ENCODE results near the gene MCM3AP. TPM values are rescaled to one million over a fixed set of nuclear protein-coding genes. Genes with fewer than 3 reads are reported as not detected.

Gene MCM3AP
- total RNA-seq, 1 donor from 2014 or later, result 58.8 TPM

DNA sequence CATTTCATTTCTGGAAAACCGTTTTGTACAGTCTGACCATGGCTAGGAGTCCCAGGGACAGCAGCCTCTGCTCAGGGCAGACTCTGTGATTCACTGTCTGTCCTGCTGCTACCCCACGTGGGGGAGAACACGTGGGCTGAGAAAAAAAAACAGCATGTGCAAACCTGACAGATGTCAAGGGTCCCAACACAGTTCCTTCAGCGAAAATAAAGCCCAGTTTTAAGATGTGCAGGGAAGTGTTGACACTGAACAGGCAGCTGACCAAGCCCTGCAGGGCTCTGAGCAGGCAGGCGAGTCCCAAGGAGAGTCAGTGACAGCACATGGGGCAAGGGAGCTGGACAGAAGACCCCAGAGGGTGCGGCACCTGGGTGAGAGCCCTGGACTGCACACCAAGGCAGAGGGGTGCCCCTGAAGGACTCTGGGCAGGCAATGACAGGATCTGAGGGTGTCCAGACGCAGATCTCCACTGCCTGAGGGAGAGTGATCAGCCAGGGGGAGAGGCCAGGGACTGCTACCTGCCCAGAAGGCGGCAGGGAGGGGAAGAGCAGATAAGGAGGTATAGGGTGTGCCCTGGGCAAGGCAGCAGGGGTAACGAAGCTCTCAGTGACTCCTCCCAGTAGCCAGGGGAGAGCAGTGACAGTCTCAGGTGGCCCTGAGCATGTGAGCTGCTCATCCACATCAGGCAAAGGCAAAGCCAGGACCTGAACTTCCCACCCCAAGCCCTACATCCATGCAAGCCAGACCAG is 96.0 kb downstream of the MCM3AP start:
- Histone ChIP-seq H3K4me1 (peaks cover 60% of the 10 kb centered on the region), H3K36me3 (peaks cover 36% of the 10 kb centered on the region), H3K27me3 (ENCODE audit: low read depth) (no peaks in the 10 kb centered on the region), H3K9me3 (replicated peaks) (no peaks in the 10 kb centered on the region), H3K4me3 (no peak overlapping the region), H3K27ac (replicated peaks) (peak overlapping the region; percentile 96)
- intact Hi-C loops (cut with micrococcal nuclease), result no loop called here
- TF ChIP-seq, protein P1, sequence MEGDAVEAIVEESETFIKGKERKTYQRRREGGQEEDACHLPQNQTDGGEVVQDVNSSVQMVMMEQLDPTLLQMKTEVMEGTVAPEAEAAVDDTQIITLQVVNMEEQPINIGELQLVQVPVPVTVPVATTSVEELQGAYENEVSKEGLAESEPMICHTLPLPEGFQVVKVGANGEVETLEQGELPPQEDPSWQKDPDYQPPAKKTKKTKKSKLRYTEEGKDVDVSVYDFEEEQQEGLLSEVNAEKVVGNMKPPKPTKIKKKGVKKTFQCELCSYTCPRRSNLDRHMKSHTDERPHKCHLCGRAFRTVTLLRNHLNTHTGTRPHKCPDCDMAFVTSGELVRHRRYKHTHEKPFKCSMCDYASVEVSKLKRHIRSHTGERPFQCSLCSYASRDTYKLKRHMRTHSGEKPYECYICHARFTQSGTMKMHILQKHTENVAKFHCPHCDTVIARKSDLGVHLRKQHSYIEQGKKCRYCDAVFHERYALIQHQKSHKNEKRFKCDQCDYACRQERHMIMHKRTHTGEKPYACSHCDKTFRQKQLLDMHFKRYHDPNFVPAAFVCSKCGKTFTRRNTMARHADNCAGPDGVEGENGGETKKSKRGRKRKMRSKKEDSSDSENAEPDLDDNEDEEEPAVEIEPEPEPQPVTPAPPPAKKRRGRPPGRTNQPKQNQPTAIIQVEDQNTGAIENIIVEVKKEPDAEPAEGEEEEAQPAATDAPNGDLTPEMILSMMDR (IDR thresholded peaks at IDR 0.05; ENCODE audit: borderline replicate concordance), result no peak
- no peak for DNase-seq

DNA sequence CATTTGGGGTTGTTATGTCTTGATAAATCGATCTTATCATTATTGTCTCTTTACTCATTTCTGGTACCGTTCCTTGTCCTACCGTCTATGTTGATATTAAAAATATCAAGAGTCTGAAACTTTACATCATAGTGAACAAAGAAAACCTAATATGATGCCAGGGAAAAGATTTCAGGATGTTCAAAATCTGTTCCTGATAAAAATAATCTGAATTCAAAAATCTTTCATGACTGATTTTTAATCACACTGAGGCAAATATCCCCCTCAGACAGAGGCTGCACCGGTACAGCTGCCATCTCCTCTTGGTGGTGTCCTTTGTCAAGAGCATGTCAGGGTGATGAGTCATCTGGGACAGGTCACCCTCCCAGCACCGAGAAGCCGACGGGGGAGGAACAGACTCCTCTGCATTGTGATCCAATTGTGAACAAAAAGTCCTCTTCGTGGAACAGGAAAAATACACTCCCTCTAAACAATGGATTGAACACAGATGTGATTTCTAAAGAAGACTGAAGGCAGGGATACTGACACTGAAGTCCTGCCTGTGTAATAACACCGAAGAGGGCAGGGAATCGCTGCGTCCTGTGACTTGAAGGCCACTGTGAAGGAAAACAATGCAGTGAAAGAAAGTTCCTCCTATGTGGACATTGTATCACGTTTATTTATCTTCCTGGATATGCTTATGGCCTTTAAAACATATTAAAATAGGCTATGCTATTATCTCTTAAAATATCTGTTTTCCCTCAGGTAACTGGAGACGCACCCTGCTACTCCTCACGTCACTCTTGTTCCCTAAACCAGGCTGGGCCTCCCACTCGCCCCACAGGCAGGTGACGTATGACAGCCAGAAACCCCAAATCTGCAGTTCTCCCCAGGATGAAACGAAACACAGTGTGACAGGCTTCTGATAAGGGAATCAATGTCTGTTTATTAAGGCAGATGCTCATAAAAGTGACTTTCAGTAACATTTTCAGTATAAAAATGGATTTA is 96.9 kb downstream of the MCM3AP start:
- TF ChIP-seq, protein P1 (IDR thresholded peaks at IDR 0.05; ENCODE audit: borderline replicate concordance), result no peak
- peak; percentile 58 for DNase-seq
- H3K27ac ChIP-seq (replicated peaks), result peak overlapping the region; percentile 96

DNA sequence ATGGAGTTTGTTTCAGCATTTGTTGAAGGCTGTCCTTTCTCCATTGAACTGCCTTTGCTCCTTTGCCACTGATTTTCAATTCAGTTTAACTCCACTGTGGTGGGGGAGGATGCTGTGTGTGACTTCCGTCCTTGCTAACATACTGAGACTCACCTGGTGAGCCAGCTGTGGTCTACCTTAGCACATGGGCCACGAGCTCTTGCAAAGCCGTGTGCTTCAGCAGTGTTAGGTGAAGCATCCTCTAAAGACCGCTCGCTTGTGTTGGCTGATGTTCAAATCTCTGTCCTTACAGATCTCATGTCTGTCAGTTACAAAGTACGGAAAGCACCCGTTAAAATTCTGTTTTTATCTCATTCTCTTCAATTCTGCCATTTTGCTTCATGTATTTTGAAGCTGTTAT is 97.6 kb downstream of the MCM3AP start:
- intact Hi-C loops (cut with micrococcal nuclease), result no loop called here
- Histone ChIP-seq H3K27ac (replicated peaks) (peak overlapping the region; percentile 96), H3K36me3 (peaks cover 24% of the 10 kb centered on the region), H3K27me3 (ENCODE audit: low read depth) (no peaks in the 10 kb centered on the region), H3K4me1 (peaks cover 69% of the 10 kb centered on the region), H3K4me3 (no peak overlapping the region), H3K9me3 (replicated peaks) (no peaks in the 10 kb centered on the region)
- no peak for DNase-seq
- TF ChIP-seq, protein P1 (IDR thresholded peaks at IDR 0.05; ENCODE audit: borderline replicate concordance), result no peak

More for the DNA sequence above, 96.9 kb downstream of the MCM3AP start:
- Histone ChIP-seq H3K36me3 (peaks cover 28% of the 10 kb centered on the region), H3K9me3 (replicated peaks) (no peaks in the 10 kb centered on the region), H3K27me3 (ENCODE audit: low read depth) (no peaks in the 10 kb centered on the region), H3K4me3 (no peak overlapping the region), H3K4me1 (peaks cover 65% of the 10 kb centered on the region)
- intact Hi-C loops (cut with micrococcal nuclease), result no loop called here

DNA sequence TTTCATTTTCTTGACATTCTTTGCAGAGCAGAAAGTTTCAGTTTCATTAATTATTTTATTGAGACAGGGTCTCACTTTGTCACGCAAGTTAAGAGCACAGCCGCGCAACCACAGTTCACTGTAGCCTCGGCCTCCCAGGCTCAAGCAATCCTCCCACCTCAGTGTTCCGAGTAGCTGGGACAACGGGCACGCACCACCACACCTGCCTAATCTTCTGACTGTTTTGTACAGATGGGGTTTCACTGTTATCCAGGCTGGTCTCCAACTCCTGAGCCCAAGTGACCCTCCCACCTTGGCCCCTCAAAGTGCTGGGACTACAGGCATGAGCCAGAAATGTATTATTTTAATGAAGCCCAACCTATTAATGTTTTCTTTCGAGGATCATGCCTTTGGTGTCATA is 98.2 kb downstream of the MCM3AP start:
- Histone ChIP-seq H3K36me3 (peaks cover 18% of the 10 kb centered on the region), H3K27me3 (ENCODE audit: low read depth) (no peaks in the 10 kb centered on the region), H3K4me3 (no peak overlapping the region), H3K9me3 (replicated peaks) (no peaks in the 10 kb centered on the region), H3K27ac (replicated peaks) (peak overlapping the region; percentile 96), H3K4me1 (peaks cover 73% of the 10 kb centered on the region)
- TF ChIP-seq, protein P1 (IDR thresholded peaks at IDR 0.05; ENCODE audit: borderline replicate concordance), result no peak
- intact Hi-C loops (cut with micrococcal nuclease), result no loop called here
- no peak for DNase-seq

DNA sequence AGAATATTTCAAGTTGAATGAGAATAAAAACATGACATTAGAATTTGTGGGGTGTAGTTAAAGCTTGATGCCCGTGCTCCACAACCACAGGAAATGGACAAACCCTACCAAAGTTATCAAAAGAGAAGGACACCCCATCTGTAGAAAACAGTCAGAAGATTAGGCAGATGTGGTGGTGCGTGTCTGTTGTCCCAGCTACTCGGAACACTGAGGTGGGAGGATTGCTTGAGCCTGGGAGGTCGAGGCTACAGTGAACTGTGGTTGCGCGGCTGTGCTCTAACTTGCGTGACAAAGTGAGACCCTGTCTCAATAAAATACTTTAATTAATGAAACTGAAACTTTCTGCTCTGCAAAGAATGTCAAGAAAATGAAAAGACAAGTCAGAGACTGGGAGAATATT is 99.7 kb downstream of the MCM3AP start:
- H3K4me3 ChIP-seq, result no peak overlapping the region
- peaks cover 3% of the 10 kb centered on the region for H3K36me3 ChIP-seq
- TF ChIP-seq, protein P1 (IDR thresholded peaks at IDR 0.05; ENCODE audit: borderline replicate concordance), result no peak
- H3K9me3 ChIP-seq (replicated peaks), result no peaks in the 10 kb centered on the region
- peaks cover 63% of the 10 kb centered on the region for H3K4me1 ChIP-seq
- H3K27ac ChIP-seq (replicated peaks), result peak overlapping the region; percentile 94
- no peaks in the 10 kb centered on the region for H3K27me3 ChIP-seq (ENCODE audit: low read depth)
- no peak for DNase-seq
- intact Hi-C loops (cut with micrococcal nuclease), result no loop called here

Other genes with a start within 250 kb of the MCM3AP start
- 157 TPM for gene COL6A2, start 187.5 kb downstream of the MCM3AP start, total RNA-seq
- gene FTCD, start 130.0 kb downstream of the MCM3AP start, total RNA-seq, result 2.2 TPM
- 7.0 TPM for gene SPATC1L, start 101.2 kb downstream of the MCM3AP start, total RNA-seq
- 52.0 TPM for gene LSS, start 56.8 kb downstream of the MCM3AP start, total RNA-seq
- 17.1 TPM for gene YBEY, start 731 bp upstream of the MCM3AP start, total RNA-seq
- 1.5 TPM for gene C21orf58, start 38.3 kb upstream of the MCM3AP start, total RNA-seq
- gene PCNT, start 38.5 kb upstream of the MCM3AP start, total RNA-seq, result 36.3 TPM
- 25.9 TPM for gene DIP2A, start 173.3 kb upstream of the MCM3AP start, total RNA-seq

Data from left ventricle myocardium inferior (tissue), 1 donor.